ENCODE data around the gene ANKRD29.
"Not testable (repeated sequence)": the region's sequence is repeated elsewhere in the genome, so short reads cannot be mapped to it uniquely, and the experiment has no call there.

Gene ANKRD29

DNA sequence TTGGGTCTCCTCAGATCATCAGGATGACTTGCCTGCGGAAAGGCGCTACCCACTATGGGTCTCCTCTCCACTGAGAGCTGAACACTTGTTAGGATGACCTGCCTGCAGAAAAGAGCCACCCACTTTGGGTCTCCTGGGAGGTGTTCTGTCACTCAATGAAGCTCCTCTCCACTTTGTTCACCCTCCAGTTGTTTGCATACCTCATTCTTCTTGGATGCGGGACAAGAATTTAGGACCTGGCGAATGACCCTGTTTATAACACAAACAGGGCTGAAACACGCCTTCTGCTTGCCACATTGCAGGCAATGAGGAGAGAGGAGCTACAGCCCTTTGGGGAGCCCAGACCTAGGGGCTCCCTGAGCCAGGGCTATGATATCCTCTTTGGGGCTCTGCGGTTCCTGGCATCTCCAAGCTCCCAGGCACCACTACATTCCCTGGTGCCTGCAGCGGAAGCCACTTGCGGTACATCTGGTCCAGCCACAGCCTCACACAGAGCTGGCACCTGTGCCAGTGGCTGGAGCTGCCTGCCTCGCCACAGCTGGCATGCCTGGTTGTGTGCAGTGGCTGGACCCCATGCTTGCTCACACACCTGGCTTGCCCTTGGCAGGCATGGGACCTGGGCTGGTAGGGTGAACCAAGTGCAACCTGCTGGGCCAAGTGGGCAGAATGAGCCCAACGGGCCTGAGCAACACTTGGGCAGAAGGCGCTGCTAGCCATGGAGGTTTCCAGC, 20.6 kb downstream of the ANKRD29 start:
- DNase-seq, result no peak

DNA sequence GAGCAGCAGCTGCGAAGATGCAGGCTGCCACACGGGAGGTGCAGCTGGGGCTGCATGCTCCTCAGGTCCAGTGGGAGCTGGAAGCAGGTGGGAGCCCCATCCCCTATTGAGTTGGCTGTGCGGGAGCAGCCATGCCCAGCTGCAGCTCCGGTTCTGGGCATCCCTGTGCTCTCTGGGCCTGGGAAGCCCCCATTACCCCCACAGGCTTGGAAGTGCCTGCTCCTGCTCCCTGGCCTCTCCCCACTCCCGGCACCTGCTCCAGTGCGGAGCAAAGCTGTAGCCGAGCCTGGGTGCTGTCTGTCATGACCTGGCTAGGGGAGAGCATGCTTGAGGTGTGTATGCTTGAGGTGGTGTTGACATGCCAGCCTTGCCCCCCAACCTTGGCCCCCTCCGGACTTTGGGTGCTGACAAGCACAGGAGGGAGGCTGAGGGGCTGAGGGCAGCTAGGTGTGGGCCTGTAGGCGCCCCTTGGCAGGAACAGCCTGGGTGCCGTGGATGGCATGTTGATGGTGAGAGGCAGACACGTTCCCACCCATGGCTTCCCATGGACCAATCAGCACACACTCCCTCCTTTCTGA, 21.5 kb downstream of the ANKRD29 start:
- no peak for DNase-seq

DNA sequence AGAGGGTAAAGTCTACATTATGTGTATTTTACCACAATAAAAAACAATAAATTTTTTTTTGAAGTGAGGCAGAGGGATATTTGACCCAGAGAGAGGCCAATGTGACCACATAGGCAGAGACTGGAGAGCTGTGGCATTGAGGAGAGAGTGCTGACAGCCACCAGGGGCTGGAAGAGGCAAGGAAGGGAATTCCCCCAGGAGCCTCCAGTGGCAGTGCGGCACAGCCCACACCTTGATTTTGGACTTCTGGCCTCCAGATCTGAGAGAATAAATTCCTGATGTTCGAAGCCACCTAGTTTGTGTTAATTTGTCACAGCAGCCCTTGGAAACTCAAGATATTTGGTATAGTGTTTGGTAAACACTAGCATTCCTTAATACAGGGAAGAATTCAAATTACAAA, 22.7 kb downstream of the ANKRD29 start:
- no peak for DNase-seq

DNA sequence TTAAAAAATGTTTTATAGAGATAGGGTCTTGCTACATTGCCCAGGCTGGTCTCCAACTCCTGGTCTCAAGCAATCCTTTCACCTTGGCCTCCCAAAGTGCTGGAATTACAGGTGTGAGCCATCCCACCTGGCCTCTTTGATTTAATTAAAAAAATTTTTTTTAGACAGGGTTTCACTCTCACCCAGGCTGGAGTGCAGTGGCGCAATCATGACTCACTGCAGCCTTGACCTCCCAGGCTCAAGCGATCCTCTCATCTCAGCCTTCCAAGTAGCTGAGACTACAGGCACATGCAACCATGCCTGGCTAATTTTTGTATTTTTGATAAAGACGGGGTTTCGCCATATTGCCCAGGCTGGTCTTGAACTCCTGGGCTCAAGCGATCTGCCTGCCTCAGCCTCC, 26.3 kb downstream of the ANKRD29 start:
- not testable (repeated sequence) for DNase-seq

DNA sequence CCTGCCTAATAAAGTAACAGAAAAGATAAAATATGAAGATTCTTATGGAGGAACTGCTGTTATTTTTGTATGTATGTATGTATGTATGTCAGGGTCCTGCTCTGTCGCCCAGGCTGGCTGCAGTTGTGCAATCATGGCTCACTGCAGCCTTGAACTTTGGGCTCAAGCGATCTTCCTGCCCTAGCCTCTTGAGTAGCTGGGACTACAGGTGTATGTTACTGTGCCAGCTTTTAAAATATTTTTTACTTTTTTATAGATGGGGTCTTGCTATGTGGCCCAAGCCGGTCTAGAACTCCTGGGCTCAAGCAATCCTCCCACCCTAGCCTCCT, 26.7 kb downstream of the ANKRD29 start:
- no peak for DNase-seq

DNA sequence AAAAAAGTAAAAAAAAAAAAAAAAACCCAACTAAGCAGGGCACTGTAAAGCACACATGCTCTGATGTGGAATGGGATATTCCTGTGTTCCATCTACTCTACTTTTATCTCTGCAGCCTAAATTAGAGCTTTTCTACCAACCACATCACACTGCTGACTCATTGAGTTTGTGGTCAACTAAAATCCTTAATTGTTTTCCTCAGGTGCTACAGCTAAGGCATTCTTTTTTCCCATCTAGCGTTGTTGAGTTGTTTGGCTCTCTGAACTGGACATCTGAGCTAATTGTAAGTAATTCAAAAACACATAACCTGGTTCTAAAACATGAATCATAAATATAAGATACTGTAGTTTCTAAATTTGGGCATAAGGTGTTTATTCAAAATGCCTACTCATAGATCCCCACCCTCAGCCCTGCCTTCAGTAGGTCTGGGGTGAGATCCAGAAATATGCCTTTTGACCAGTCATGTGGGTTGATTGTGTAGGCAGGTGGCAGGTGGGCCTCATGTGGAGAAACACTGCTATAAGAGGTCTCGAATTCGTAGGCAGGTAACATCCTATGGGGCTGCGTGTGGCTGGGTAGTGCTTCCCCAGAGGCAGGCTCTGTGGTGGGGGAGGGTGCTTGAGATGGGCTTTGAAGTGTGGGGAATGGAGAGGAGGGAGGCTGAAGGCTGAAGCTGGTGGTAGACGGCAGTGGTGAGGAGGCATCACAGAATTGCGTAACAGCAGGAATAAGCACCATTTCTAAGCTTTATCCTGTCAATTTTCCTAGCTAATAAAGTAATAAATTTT, 27.2 kb downstream of the ANKRD29 start:
- no peak for DNase-seq

DNA sequence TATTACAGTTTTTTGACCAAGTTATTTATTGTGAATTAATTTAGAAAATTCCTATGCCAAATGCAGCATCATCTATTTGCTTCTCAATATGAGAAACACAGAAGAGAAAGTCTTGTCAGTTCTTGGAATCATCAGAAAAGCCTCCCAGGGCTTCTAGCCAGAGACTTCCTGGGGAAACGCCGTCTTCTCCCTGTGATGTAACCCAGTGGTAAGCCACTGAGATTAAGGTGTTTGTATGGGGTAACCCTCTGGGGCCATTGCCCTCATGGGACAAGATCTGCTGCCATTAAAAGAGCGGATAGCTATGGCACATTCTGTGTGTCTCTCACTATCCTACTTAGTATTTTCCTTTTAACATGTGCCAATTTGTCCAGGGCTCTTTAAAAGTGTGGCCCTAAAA, 28.0 kb downstream of the ANKRD29 start:
- DNase-seq, result no peak

DNA sequence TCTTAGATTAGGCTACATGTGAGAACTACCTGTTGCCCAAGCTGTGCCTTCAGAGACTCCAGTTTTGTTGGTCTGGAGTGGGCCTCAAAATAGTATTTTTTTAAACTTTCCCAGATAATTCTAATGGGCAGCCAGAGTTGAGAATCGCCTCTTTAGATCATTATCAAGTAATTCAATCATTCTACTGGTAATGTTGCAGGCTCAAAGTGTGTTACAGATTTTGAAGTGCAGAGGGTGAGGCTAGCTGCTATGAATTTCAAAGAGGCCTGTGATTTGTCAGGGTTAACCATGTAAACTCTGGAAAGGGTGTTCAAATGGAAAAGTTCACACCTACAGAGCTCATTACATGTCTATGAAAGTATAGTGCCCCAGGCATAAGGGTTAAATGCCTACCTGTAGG, 30.1 kb downstream of the ANKRD29 start:
- DNase-seq, result no peak

DNA sequence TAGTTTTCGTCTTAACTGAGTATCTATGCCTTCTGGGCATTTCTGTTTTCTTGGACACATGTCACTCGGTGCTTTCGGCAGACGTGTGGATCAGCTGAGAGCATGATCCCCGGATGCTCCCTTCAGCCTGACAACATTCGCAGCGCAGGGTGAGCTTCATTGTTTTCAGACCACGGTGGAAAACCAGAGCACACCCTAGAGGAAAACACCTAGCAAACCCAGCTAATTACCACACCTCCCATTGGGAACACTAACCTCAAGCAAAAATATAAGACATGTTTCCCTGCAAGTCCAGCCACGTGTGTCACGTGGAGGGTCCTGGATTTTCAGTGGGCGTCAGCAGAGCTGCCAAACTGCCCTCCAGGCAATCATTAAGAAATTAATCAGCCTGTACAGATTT, 31.0 kb downstream of the ANKRD29 start:
- no peak for DNase-seq

DNA sequence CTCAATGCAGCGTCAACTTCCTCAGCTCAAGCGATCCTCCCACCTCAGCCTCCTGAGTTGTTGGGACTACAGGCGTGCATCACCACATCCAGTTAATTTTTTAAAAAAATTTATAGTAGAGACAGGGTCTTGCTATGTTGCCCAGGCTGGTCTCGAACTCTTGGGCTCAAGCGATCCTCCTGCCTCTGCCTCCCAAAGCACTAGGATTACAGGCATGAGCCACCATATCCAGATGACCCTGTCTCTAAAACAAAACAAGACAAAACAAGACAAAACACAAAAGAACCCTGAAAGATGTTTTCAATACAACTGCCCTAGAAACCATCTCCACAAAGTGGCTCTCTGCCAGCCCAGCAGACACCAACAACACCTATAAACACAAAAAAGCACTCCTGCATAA, 31.4 kb downstream of the ANKRD29 start:
- no peak for DNase-seq

DNA sequence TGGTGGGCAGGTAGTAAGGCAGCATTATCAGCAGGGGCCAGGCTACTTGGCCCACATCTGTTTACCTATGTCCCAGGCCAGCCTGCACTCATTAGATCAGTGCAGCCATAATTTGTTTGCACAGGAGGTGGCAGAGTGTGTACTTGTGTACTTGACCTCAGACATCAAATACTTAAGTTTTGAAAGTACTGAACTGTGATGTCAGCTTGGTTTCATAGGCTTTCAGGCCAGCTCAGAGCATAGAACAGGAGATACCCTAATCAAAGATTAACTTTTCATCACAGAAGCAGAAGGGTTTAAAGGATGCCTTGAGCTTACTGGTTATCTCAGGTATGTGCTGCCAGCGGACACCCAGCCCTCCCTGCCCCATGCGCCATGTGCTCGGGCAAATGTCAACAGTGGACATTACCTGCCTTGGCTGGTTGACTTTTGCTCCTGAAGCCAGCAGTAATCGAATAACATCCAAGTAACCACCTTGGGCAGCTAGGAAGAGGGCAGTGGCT, 33.2 kb downstream of the ANKRD29 start:
- no peak for DNase-seq

DNA sequence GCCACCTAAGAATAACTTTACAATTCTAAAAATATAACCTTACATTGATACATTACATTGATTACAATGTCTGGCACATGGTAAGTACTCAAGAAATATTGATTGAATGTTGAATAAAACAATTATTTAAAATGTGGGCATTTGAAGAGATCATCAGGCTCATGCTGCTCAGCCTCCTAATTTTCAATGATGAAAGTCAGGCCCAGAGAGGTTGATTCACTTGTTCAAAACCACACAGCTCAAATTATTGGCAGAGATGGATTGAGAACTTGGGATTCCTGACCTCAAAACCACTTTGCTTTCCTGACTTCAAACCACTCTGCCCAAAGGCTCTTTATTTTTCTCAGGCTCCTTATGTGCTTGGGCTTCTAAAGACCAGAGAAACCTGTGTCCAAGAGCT, 34.7 kb downstream of the ANKRD29 start:
- DNase-seq, result no peak

DNA sequence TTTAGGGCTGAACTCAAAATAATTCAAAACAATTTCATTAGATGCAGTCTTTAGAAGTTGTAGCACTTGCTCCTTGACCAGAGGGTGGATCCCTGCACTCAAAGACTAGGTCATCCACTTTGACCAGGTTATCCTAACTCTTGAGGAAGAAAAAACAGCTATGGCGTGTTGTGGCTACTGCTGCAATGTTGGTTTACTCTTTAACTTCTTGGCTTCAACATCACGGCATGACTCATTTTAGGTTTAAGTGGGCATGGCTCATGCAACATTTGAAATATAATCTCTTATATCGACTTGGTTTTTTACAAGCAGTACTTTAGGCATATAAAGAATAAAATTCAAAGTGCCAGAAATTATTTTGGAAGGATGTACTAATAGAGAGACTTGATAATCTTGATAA, 35.4 kb downstream of the ANKRD29 start:
- DNase-seq, result no peak

DNA sequence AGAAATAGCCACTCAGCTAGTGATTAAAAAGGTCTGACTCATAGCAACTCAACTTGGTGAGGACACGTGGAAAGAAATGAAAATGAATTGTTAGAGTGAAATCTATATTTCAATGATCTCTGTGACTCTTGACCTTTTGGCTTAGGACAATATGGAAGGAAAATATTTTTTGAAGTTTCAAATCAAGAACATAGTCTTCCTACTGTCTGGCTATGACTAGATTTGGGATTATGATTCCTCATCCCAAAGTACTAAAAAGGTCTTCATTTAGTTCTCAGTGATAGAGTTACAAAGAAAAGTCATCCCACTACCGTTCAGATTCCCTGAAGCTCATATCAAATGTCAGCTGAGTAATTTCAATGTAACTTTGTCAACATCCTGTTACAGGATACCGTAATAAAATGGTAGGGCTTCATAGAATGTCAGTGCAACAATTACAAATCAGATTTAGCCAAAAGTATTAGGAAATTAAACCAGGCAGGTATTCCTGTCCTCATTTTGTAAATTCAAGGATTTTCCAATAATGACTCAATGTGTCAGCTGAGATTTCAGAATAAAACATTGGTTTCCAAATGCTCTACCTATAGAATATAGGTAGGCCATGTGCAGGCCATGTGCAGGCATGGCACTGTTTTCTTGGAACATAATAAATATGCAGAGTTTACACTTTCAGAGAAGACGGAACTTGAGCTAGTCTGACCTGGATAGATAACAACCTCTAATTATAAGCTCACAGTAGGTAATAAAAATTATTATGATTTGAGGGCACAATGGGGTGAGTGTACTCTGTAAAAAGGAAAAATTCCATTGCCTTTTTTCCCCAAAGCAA, 36.0 kb downstream of the ANKRD29 start:
- no peak for DNase-seq

DNA sequence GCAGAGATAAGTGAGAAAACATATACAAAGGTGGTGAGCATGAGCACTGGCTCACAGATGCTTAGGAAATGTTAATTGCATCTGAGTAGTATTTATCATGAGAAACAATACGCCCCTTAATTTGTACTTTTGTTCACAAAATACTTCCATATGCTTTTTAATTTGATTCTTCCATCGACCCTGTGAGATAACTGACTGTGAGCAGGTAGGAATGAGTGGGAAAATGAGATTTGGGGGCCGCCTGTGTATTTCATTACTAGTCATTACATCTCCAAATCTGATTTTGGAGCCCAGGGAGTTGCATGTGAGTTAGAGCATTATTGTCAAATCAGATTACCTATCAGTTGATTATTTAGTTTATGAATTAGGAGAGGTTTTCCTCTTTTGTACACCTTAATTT, 39.7 kb downstream of the ANKRD29 start:
- DNase-seq, result no peak

DNA sequence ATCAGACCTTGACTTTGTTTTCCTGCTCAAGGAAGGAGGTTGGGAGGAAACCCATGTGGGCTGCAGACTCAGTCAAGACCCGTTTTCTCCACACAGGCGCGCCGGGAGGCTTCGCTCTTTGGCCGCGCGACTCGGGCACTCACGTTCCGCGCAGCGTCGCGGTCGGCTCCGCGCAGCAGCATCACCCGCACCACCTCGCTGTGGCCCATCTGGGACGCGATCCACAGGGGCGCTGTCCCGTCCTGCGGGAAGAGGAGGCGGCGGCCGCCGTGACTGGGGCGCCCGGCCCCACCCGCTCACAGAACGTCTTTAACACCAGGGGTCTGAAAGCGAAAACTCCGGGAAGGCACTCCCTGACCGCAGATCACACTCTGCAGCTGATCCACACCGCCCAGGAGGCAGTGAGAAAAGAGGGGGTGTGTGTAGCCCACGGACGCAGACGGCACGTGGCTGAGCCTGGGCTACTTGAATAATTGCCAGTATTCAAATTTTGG, 43.3 kb downstream of the ANKRD29 start:
- no peak for DNase-seq

DNA sequence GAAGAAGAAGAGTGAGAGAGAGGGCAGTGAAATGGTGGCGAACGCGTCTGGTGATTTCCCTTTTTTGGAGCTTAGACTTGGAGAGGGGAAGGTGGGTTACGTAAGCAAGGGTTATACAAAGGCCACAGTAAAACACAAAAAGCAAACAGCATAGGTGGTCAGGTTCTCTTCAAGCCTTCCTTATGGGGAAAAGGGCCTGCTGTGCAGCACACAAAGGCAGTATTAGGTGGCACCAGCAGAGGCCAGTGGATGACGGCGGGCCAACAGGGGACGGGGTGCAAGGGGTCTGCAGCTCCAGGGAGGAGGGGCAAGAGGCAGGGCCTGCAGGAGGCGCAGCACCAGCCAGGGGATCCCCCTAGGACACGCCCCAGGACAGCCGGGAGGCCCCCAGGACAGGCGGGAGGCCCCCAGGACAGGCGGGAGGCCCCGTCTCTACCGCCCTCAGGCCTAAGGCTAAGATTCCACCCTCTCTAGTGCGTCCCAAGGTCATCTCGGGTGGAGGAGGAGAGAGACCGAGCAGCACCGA, 43.8 kb downstream of the ANKRD29 start:
- DNase-seq, result no peak

DNA sequence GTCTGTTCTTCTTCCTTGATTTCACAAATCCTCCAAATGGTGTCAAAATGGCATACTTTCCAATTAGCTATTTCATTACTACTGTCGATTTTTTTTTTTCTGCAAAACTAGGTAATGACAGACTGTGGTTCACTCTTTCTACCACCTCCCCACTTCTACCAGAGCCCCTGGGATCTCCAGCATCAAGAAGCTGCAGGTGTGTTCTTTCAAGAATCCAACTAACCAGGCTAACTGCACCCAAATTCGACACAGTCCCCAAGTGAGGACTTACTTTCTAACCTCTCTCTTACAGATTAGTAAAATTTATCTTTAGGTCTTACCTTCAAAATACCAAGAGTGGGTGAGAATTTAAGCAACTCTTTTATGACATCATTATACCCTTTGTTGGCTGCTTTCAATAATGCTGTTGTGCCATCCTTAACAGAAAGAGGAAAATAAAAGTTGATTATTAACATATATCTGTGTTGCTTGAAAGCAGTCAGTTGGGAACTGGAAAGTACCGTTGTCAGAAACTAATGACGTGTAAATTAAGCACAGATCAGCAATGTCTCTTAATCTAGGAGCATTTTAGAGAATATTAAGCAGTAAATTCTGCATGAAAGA, 45.2 kb downstream of the ANKRD29 start:
- DNase-seq, result no peak

DNA sequence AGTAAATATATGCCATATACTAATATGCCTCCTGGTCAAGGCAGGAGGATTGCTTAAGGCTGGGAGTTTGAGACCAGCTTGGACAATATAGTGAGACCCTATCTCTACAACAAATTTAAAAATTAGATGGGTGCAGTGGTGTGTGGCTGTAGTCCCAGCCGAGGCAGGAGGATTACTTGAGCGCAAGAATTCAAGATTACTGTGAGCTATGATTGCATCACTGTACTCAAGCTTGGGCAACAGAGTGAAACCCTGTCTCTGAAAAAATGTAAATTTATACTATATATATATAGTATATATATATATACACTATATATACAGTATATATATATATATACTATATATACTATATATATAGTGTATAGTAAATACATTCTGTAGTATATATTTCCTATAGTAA, 46.5 kb downstream of the ANKRD29 start:
- no peak for DNase-seq

DNA sequence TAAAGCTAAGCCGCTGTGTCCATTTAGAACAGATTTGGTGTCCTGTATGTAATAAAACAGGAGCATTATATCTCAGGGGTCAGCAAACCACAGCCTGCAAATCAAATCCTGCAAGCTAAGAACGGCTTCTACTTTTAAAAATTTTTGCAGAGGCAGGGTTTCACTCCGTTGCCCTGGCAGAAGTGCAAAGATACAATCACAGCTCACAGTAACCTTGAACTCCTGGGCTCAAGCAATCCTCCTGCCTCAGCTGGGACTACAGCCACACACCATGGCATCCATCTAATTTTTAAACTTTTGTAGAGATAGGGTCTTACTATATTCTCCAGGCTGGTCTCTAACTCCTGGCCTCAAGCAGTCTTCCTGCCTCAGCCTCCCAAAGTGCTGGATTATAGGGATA, 47.8 kb downstream of the ANKRD29 start:
- no peak for DNase-seq

DNA sequence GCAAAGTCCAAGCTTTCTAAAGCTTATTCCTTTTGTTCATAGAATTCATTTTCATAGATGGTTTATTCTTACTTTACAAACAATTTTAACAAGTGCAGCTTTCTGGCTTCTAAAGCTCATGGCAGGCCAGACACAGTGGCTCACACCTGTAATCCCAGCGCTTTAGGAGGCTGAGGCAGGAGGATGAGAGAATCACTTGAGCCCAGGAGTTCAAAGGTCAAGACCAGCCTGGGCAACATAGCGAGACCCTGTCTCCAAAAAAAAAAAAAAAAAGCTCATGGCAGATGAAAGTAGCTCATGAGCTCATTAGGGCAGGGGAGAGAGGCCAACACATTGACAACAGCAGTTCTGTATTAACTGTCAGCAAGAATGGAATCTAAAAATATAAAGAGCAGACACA, 48.3 kb downstream of the ANKRD29 start:
- DNase-seq, result no peak

DNA sequence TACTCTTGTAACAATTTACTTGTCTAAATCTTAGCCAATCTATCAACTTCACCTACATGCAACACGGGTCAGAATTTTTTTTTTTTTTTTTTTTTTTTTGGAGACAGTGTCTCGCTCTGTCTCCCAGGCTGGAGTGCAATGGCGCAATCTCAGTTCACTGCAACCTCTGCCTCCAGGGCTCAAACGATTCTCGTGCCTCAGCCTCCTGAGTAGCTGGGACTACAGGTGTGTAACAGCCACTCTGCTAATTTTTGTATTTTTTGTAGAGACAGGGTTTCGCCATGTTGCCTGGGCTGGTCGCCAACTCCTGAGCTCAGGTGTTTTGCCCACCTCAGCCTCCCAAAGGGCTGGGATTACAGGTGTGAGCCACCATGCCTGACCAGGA, 49.6 kb downstream of the ANKRD29 start:
- not testable (repeated sequence) for DNase-seq
